PFSK-1 (cell line): ENCODE data around the gene MPP2.

ENCODE experiments used
- POLR2AphosphoS5 ChIP-seq: IDR thresholded peaks from 2 replicates; pipeline ENCODE4 v1.6.1; 2012; ENCODE audit warnings: low read depth, mild to moderate bottlenecking, control low read depth, low read length, moderate library complexity
- REST ChIP-seq, 2 experiments: IDR thresholded peaks; 2 replicates each; pipeline versions ENCODE4 v1.6.1 to v1.8.0; 2011 to 2012; ENCODE audit warnings: low read depth in 2 of 2, low read length in 2 of 2, control low read depth in 1 of 2, inconsistent platforms in 1 of 2, mild to moderate bottlenecking in 1 of 2, moderate library complexity in 1 of 2; ENCODE audit not compliant: insufficient read depth in 1 of 2

- TF ChIP-seq POLR2AphosphoS5 (no peak), REST (IDR thresholded peaks at IDR 0.05; ENCODE audit: insufficient read depth in 1 of 2, low read depth in 2 of 2, low read length in 2 of 2) (no peak)
These were observed 348 bp downstream of the MPP2 start for GRCh38 chr17:43906951-43907424.
